ENCODE measurements around the gene SRGAP1.
"Not testable (repeated sequence)": the region's sequence is repeated elsewhere in the genome, so short reads cannot be mapped to it uniquely, and the experiment has no call there.

The SRGAP1 gene

DNA sequence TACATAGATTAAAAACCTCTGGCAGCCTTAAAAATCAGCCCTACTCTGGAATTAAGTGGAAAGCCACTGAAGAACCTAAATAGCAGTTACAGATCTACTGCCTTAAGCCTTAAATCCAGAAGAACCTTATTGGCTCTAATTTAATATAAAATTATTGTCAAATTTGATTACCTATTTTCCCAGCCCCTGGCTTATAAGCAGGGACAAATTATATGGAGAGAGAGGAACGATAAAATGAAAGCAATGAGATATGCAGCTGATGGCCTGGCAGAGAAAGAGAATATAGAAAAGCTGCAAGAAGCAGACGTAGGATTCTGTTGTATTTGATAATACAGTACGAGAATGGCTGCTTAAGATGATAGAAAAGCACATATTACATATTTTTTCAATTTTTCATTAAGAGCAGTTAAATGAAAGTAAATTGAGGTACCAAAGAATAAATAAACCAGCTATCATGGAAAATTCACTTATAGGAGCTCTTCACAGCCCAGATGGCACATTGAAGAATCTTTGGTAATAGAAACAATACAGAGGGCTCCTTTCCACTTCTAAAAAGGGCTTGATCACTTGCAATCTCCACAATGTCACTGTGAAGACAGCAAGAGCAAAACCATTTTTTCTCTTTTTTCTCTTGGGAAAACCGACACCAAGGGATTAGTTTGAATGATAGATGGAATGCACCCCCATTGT is 248.2 kb downstream of the SRGAP1 start:
- DNase-seq: no peak

DNA sequence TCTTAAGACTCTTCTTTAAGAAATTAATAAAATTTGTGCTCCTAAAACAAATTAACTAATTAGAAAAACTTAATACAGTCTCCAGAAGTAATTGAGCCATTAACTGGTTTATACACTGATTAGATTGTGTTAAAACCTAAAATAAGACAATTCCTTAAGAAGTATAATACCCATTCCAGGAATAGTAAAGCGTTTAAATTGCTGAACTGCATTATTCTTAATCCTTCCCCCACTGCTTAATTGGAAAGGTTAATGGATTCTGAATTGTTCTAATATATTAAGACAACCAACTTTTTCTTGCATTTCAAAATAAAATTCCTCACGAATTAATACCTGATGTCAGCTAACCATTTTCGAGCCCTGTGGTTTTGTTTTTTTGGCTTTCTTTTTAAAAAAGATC is 249.2 kb downstream of the SRGAP1 start:
- DNase-seq: no peak

DNA sequence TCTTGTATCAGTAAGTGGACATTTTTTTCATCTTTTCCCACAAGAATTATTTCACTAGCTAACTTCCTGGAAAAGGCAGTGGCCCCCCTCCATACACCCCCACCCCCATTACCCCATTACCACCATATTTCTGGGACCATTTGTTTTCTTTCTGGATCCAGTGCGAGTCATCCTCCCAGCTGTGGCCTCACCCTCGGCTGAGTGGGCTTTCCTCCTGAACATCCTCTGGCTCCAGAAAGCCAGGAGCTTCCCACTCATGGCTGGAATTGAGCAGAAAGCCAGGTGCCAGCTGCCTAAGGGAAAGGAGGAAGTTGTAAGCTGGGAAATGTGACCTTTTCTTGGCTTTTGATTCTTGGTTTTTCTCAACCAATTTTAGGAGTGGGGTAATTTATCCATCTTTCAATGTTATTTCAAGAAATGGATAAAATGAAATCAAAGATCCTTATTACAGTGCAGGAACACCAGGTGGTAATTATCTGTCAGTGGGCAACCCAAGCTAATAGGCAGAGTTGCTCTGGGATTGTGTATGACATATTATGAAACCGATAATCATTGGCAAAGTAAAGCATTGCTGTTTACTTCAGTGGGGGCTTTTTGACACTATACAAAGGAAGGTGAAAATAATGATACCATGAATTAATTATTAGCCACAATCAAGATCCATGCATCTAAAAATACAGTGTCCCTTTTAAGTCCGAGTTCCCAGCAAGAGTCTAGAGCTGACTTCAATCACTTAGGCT is 253.0 kb downstream of the SRGAP1 start:
- DNase-seq: no peak

DNA sequence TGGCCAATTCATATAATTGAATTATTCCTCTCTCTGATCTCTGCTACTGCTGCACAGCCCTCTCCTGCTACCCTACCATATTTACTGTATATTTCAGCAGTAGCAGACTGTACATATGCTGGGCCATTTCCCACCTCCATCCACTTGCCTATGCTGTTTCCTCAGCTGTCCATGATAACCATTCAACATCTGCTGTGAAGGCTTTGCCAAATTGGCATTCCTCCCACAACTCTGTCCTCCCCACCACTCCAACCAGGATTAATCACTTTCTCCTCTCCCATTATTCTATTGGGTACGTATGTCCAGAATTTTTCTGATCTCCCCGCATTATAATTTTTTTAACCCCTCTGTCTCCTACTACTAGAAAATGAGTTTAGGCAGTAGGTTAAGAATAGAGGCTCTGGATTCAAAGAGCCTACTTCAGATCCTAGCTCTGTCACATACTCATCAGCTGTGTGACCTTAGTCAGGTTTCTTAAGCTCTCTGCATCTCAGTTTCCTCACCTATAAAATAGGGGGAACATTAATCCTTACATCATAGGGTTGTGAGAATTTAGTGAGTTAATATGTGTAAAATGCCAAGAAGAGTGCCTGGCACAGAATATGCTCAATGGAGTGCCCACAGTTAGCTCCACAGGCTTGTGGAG is 254.3 kb downstream of the SRGAP1 start:
- no peak for DNase-seq

DNA sequence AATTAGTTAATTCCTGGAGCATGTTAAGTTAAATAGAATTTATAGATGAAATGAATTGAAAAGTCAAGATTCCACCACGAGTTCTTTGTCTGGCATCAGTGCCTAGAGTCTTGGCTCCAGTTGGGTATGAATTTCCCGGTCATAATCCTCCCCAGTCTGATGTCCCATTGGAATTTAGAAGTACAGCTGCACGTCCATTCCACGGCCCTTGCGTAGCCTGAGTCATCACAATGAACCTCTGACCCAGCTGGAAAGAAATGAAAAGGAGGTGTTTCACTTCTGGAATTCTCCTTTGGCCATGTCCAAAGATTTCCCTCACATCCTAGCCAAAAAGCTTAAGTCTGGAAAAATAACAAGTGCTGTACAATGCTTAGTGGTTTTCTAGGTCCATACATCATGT is 254.9 kb downstream of the SRGAP1 start:
- no peak for DNase-seq

DNA sequence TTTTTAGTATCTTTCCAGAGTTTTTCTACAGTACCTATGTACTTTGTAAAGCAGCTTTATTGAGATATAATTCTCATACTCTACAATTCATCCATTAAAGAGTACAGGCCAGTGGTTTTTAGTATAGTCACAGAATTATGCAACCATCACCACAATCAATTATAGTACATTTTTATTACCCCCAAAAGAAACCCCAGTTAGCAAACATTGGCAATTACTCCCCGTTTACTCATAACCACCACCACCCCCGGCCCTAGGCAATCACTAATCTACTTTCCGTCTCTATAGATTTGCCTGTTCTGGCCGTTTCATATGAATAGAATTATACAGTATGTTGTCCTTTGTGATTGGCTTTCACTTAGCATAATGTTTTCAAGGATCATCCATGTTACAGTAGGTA is 257.8 kb downstream of the SRGAP1 start:
- no peak for DNase-seq

DNA sequence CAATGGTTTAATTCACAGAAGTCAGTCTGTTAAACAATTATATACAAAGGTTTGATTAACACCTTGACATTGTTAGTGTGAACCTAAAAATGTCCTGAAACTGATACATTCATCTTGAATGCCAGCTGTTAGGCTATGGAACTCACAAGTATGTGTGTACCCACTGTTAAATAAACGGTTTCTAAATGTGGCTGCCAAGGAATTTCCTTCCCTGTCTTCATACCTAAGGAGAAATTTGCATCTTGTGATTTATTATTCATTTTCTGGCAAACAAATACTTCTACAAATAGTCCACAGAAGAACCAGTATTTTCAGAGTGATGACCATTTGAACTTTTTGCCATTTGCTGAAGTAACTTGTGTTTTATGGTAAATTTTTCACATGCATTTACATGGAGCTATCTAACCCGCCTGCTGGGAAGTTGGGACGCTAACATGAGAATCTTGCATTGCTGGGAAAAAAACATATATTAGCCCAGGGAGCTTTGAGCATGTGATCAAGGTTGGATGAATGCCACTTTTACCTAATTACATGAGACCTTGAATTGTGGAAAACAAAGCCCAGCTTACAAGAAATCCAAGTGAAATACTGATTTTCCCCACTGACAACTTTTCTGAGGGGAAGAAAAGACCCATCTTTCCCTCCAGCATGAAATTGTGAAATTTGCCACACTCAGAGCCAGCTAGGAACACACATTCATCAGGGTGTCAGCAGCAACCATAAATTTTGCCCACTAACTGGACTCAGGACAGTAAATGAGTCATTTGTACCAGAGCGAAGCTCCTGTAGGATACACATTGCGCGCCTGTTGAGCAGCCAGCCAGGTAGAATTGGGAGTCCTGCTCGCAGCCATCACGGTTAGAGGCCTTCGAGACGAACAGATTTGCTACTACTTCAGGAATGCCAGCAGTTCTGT is 259.6 kb downstream of the SRGAP1 start:
- DNase-seq: no peak

DNA sequence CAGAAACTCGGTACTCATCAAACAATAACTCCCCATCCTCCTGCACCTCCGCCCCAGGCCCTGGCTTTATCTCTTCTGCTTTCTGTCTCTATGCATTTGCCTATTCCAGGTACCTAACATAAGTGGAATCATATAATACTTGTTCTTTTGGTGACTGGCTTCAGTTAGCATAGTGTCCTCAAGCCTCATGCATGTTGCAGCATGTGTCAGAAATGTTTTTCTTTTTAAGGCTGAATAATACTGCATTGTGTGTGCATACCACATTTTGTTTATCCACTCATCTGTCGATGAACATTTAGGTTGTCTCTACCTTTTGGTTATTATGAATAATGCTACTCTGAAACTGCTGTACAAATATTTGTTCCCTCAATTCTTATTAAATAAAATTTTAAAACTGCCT is 260.5 kb downstream of the SRGAP1 start:
- DNase-seq: no peak

DNA sequence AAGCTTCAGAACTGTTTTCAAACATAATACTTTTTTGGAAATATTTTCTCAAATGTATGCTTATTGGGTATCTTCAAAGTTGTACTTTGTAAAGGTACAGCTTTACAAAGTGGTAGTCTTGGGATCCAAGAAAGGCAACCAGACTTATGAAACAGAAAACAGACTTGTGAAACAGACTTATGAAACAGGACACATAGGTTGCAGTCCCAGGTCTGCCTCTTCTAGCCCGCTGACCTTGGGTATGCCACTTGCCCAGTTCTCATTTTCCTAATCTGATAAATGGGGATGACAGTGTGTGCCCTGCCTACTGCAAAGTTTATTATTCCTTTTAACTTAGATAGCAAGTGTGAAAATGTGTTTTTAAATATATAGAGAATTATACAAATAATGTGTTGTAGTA is 263.3 kb downstream of the SRGAP1 start:
- no peak for DNase-seq

DNA sequence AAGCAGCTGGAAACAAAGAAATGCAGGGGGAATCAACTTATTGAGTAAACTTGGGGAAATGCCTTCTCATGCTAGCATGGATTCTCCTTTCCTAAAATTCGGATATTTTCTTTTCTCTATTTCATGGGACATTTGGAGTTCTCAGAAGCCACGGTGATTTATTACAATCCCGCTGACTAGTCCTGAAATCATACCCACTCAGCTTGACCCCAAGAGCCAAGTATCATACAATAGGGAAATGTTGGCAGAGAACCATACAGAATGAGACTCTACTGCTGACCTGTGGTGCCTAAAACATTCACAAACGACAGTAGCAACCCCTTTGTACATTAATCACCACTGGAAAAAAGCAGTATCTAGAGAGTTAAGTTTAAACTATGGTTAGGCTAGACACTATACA is 265.2 kb downstream of the SRGAP1 start:
- no peak for DNase-seq

DNA sequence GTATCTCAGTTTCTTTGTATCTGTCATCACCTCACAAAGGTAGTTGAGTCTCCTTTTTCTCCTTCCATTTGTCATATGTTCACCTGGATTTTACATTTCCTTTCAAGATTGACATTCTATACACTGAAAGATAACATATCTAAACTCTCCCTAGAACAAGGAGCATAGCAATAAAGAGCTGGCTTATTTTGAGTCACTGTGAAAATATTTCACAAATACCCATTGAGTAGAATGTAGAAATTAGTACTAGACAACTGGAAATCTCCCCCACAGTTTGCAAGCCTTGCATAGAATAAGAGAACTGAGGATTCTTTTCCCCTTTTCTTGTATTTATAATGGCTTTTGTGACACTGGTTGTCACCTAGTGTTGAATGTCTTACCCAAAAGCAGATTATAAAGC is 266.4 kb downstream of the SRGAP1 start:
- no peak for DNase-seq

DNA sequence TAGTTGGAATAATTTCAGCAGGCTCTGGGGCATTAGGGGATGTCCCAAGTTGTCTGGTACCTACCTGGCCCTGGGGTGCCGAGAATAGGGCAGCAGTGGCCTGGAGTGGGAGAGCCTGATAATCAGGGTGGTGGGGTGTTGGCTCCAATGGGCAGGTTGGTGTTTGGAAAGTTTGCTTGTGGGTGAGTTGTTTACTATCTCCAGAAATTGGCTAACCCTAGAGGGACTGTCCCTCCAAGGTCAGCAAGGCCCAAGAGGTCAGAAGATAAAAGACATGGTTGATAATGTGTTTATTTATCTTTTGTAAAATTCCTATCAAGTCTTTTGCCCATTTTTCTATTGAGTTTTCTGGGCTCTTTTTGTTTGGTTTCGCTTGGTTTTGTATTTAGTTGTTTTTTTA is 272.5 kb downstream of the SRGAP1 start:
- DNase-seq: no peak

DNA sequence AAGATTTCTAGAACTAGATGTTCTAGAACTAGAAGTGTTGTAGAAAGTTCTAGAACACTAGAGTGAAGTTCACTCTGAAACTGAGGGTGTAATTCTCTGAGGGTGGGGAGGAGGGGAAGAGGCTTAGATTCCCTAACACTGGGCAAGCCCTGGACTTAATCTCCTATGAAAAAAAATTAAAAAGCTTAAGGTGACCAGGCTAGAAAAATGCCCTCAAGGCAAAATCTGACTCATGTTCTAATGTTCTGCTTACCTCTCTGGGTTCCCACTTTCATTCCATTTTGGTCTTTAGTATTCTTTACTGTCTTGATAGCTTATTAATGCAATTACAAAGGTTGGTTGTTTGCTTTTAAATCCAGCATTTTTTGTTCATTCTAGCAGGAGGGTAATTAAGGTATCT is 276.1 kb downstream of the SRGAP1 start:
- no peak for DNase-seq

DNA sequence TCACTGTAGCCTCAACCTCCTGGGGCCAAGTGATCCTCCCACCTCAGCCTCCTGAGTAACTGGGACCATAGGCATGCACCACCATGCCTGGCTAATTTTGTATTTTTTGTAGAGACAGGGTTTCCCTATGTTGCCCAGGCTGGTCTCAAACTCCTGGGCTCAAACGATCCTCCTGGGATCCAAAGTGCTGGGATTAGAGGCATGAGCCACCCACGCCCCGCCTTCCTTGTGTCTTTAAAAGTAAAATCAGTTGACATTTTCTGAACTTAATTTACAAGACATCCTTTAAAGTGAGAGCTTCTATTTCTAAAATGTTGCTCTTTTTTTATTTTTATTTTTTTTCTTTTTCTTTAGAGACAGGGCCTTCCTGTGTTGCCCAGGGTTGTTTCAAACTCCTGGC is 276.6 kb downstream of the SRGAP1 start:
- not testable (repeated sequence) for DNase-seq

DNA sequence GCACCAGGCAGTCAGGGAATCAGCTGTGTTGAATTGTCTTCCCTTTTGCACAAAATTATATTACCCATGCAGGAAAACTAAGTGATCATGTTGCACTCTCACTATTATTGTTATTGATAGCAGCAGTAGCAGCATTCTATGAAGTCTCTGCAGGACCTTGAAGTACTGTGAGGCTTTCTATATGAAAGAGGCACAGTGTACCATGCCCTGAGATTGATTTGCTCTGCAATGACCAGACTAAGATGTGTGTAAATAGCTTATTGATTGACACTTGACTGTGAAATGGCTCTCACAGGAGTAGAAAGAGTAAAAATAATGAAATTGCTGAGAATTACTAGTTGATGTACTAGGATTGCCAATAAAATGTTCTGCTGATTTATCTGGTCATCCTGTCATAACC is 277.7 kb downstream of the SRGAP1 start:
- DNase-seq: no peak

DNA sequence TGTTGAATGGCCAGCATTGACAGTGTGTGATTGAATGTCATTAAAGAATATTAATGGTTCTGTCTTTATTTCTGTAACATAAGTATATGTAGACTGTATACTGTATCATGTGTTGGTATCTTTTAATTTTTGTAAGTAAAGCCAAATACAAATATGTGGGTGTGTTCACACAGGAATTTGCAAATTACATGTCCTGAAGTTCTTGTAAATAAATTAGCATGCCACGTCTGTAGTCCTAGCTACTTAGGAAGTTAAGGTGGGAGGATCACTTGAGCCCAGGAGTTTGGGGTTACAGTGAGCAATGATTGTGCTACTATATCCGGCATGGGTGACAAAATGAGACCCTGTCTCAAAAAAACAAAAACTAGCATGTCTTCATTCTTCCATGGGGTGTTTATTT is 278.5 kb downstream of the SRGAP1 start:
- DNase-seq: no peak

DNA sequence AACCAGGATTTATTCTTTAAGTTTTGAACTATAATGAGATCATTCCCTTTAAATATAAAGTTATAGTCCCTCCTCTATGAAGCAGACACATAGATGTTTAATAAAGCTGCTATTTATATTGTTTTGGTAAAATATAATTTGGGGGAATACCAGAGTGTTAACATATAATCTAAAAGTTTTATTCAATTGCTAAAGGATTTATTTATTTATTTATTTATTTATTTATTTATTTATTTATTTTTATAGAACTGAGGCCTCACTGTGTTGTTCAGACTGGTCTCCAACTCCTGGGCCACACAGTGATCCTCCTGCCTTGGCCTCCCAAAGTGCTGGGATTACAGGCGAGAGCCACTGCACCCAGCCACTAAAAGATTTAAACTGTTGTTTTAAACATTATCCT is 278.9 kb downstream of the SRGAP1 start:
- no peak for DNase-seq

DNA sequence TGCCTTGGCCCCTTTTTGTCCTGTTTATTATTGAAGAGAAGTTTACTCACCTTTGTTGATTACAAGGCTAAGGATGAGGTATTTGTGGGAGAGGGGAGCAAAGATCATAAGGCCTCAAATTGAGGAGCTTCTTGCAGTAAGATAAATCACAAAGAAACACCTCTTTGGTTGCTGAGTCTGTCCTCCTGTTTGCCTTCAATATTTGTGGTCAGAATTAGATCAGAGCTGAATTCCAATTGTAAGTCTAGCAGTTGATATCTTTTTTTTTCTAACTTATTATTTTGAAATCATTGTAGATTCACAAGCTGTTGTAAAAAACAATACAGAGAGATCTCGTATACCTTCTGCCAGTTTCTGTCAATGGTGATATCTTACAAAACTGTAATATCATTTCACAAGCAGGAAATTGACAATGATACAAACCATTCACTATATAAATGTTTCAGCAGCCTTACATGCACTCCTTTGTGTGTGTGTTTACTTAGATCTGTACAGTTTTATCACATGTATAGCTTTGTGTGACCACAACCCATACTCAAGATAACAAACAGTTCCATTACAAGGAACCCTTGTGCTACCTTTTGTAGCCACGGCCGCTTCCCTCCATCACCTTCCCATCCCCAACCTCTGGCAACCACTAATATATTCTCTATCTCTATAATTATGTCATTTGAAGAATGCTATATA is 280.2 kb downstream of the SRGAP1 start:
- no peak for DNase-seq

DNA sequence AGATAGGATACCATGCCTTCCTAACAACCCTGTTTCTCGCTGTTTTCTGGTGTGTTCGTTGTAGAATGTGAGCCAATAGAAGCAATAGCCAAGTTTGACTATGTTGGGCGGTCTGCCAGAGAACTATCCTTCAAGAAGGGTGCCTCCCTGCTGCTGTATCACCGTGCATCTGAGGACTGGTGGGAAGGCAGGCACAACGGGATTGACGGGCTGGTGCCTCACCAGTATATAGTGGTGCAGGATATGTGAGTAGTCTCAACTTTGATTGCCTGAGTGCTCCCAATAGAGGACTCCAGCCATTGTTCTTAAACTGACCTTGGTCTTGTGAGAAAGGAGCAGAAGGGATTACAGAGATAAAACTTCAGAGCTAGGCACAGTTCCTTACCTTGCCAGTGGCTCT is 281.4 kb downstream of the SRGAP1 start:
- no peak for DNase-seq

DNA sequence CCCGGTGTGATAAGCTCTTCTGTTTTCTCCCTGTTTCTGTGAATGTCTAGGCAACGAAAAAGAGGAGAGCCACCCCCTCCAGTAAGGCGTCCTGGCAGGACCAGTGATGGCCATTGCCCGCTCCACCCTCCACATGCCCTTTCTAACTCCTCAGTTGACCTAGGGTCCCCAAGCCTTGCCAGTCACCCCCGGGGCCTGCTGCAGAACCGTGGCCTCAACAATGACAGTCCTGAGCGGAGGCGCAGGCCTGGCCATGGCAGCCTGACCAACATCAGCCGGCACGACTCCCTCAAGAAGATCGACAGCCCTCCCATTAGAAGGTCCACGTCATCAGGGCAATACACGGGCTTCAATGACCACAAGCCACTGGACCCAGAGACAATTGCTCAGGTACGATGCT is 283.3 kb downstream of the SRGAP1 start:
- no peak for DNase-seq

DNA sequence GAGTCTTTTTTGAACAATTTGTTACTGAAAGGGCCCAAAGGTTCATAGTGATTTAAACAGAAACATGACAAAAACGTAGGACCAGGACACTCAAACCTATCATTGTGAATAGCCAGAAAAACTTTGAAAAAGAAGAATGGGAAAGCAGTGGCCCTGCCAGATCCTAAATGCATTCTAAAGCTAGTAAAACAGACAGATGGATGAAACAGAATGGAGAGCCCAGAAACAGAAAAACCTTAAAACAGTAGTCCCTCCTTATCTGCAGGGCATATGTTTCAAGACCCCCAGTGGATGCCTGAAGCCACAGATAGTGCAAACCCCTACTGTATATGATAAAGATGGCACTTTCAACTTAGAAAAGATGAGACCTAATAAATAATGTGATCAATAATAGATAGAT is 283.9 kb downstream of the SRGAP1 start:
- DNase-seq: no peak

DNA sequence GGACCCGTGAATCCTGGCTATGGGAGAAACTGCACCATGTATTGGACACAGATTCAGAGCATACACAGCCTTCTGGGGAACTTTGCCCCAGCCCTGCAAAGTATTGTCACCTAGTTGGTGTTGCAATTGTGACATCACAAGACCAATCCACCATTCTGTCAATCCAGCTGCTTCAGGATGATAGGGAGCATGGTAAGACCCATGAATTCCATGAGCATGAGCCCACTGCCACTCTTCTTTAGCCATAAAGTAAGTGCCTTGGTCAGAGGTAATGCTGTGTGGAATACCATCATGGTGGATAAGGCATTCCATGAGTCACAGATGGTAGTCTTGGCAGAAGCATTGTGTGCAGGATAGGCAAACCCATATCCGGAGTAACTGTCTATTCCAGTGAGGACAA is 286.0 kb downstream of the SRGAP1 start:
- DNase-seq: not testable (repeated sequence)

DNA sequence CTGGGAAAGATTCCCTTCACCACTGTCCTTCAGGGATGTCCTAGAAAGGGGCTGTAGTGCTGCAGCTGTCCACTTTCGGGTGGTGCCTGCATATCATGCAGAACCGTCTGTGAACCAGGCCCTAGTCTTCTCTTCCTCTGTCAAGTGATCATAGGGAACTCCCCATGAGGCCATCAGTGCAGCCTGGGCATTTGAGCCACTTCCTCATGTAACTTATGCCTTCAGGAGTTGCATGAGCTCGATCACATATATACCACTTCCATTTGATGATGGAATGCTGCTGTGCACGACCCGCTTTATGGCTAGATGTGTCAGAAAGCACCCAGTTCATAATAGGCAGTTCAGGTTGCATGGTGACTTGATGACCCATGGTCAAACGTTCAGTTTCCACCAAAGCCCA is 287.0 kb downstream of the SRGAP1 start:
- DNase-seq: not testable (repeated sequence)
